ENCODE data around the gene PRRG1. TPM values are rescaled to one million over a fixed set of nuclear protein-coding genes. Genes with fewer than 3 reads are reported as not detected.
"Not testable (repeated sequence)": the region's sequence is repeated elsewhere in the genome, so short reads cannot be mapped to it uniquely, and the experiment has no call there.

Gene PRRG1
- total RNA-seq, 4 donors from 2014 or later = 10.9 to 21.8 (median 18.2) TPM

DNA sequence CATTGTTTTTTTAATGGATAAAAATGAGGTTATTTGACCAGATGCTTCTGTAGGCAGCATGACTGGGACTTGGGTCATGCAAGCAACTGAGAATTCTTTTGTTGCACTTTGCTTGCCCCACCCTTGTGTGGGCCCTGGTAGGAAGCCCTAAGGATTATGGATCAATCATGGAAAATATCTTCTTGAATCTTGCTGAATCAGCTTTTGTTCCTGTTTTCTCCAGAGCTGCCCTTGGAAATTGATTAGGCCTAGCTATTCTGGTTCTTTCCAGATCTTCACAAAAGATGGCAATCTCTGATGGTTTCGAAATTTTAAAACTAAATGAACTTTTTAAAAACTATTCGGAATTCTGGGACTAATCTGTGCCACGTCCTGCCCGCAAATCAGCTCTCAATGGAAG lies 58.6 kb downstream of the PRRG1 start:
- ATAC-seq (ENCODE audit: low FRiP score) = no peak
- DNase-seq (ENCODE audit: low spot score) = no peak
- TF ChIP-seq, protein P1, sequence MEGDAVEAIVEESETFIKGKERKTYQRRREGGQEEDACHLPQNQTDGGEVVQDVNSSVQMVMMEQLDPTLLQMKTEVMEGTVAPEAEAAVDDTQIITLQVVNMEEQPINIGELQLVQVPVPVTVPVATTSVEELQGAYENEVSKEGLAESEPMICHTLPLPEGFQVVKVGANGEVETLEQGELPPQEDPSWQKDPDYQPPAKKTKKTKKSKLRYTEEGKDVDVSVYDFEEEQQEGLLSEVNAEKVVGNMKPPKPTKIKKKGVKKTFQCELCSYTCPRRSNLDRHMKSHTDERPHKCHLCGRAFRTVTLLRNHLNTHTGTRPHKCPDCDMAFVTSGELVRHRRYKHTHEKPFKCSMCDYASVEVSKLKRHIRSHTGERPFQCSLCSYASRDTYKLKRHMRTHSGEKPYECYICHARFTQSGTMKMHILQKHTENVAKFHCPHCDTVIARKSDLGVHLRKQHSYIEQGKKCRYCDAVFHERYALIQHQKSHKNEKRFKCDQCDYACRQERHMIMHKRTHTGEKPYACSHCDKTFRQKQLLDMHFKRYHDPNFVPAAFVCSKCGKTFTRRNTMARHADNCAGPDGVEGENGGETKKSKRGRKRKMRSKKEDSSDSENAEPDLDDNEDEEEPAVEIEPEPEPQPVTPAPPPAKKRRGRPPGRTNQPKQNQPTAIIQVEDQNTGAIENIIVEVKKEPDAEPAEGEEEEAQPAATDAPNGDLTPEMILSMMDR (IDR thresholded peaks at IDR 0.05) = no peak

GRCh38 chrX:37409278-37409677 lies 60.1 kb downstream of the PRRG1 start:
- TF ChIP-seq, protein P1 (IDR thresholded peaks at IDR 0.05) = no peak
- ATAC-seq (ENCODE audit: low FRiP score) = no peak
- DNase-seq (ENCODE audit: low spot score) = no peak

DNA sequence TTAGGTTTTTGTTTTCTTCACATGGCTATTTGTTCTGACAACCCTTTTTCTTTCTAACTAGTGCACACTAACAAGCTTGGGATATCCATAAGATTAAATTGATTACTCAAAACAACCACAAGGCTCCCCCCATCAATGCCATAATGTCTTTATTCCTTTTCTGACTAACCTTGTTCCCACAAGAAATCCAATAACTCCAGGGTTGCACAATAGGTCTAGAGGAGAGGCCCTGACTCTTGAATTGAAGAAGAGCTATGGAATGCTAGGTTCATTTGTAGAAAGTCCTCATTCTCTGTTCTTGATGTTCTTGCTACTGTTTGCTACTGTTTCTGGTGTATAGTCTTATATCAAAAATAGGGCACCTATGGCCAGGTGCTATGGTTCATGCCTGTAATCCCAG lies 71.0 kb downstream of the PRRG1 start:
- TF ChIP-seq, protein P1 (IDR thresholded peaks at IDR 0.05) = no peak
- ATAC-seq (ENCODE audit: low FRiP score) = no peak
- no peak for DNase-seq (ENCODE audit: low spot score)

- TF ChIP-seq, protein P1 (IDR thresholded peaks at IDR 0.05) = no peak
- DNase-seq (ENCODE audit: low spot score) (no peak), ATAC-seq (ENCODE audit: low FRiP score) (no peak)
Observed at GRCh38 chrX:37420756-37421155, 71.6 kb downstream of the PRRG1 start.

- TF ChIP-seq, protein P1 (IDR thresholded peaks at IDR 0.05) = no peak
- no peak for DNase-seq (ENCODE audit: low spot score)
- ATAC-seq (ENCODE audit: low FRiP score) = no peak
Observed at GRCh38 chrX:37424000-37424429, 74.9 kb downstream of the PRRG1 start.

- no peak for DNase-seq (ENCODE audit: low spot score)
- TF ChIP-seq, protein P1 (IDR thresholded peaks at IDR 0.05) = no peak
- ATAC-seq (ENCODE audit: low FRiP score) = no peak
Observed at GRCh38 chrX:37425370-37425769, 76.2 kb downstream of the PRRG1 start.

DNA sequence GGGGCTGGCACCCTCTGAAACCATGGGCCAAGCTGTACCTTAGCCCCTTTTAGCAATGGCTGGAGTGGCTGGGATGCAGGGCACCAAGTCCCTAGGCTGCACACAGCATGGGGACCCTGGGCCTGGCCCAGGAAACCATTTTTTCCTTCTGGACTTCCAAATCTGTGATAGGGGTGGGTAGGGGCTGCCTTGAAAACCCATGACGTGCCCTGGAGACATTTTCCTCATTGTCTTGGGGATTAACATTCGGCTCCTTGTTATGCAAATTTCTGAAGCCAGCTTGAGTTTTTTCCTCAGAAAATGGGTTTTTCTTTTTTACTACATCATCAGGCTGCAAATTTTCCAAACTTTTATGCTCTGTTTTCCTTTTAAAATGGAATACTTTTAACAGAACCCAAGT lies 79.8 kb downstream of the PRRG1 start:
- not testable (repeated sequence) for DNase-seq (ENCODE audit: low spot score); ATAC-seq (ENCODE audit: low FRiP score)

DNA sequence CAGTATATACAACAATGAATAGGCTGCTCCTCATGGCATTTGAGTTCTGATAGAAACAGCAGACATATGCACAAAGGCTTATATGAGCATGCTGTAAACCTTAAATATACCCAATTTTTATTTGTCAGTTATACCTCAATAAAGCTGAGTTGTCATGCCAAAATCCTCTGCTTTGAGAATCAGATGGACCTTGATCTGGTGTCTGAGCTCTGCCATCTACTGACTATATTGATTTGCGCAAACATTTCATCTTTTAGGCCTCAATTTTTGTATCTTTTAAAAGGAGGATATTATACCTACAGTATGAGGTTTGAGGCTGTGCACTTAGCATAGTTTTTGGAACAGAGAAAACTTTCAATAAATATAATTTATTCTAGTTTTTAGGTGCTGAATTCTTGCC lies 85.2 kb downstream of the PRRG1 start:
- DNase-seq (ENCODE audit: low spot score) = no peak
- TF ChIP-seq, protein P1 (IDR thresholded peaks at IDR 0.05) = no peak
- ATAC-seq (ENCODE audit: low FRiP score) = no peak

All from omental fat pad (tissue), 4 donors.